AG08396 (cell line): ENCODE results near the gene SLC50A1.
"Not testable (repeated sequence)": the region's sequence is repeated elsewhere in the genome, so short reads cannot be mapped to it uniquely, and the experiment has no call there.

ENCODE experiments used
- DNase-seq: peaks from one replicate; pipeline ENCODE4 v3.0.0; 2012; ENCODE audit warnings: low spot score, mixed read lengths

Gene SLC50A1

GRCh38 chr1:155134880-155135414 lies 705 bp upstream of the SLC50A1 start:
- DNase-seq: peak; percentile 92

- DNase-seq: no peak
Observed at GRCh38 chr1:155136748-155137147, 1.1 kb downstream of the SLC50A1 start.

DNA sequence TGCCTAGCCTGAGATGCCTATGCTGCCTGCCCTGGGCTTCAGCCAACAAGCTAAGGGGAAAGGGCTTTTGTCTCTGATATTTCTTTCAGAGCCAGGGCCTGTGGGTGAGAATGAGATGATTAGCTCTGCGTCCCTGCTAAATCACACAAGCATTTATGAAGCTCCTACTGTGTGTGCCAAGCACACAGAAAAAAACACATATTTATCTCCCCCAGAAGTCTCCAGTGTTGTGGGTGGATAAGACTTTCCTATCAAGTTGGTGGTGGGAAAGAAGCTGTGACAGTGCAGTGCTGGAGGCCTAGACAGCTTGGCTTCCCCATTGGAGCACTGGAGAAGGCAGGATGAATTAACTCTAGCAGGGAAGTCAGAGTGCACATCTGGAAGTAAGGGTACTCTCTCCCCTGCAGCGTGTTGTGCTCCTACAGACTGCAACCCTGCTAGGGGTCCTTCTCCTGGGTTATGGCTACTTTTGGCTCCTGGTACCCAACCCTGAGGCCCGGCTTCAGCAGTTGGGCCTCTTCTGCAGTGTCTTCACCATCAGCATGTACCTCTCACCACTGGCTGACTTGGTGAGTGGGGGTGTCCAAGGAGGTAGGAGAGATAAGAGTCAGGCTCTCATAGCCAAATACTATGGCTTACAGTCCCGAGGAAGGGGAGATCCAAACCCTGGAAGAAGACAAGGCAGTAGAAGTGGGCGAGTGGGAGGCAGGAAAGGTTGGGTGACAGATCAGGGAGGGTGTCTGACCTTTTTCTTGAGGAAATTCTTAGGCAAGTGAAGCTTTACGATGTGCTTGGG lies 1.7 kb downstream of the SLC50A1 start:
- DNase-seq: no peak

- DNase-seq: peak; percentile 85
Observed at GRCh38 chr1:155139895-155140629, 4.4 kb downstream of the SLC50A1 start, which contains the start of gene DPM3. DPM3 (minus strand) TSS chr1:155140531; CDS start chr1:155140240, 291 bp downstream.

GRCh38 chr1:155140630-155140953 lies 4.9 kb downstream of the SLC50A1 start:
- no peak for DNase-seq

DNA sequence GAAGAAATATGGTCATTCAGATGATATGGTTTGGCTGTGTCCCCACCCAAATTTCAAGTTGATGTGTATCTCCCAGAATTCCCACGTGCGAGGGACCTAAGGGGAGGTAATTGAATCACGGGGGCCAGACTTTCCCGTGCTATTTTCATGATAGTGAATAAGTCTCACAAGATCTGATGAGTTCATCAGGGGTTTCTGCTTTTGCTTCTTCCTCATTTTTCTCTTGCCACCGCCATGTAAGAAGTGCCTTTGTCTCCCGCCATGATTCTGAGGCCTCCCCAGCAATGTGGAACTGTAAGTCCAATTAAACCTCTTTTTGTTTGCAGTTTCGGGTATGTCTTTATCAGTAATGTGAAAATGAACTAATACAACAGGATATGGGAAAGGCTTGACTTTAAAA lies 6.1 kb downstream of the SLC50A1 start:
- no peak for DNase-seq

GRCh38 chr1:155145491-155145890 lies 9.8 kb downstream of the SLC50A1 start:
- no peak for DNase-seq

- DNase-seq: not testable (repeated sequence)
Observed at GRCh38 chr1:155155996-155156643, 20.5 kb downstream of the SLC50A1 start.

DNA sequence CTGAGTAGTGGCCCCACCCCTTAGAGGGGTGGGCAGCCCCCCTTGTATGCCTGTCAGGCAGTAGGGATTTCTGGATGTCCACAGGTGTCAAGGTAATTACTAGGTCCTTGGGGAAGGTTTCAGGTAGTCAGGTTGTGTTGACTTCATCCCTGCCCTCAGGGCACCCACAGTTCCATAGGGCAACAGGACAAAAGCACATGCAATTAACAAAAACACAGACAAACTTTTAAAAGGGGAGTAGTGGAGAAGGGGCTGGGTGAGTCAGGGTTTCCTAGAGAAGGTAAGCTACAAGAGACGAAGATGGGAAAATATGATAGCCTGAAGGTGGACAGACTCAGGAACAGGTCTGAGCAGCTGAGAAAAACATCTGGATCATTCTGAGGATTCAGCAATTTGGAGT lies 23.3 kb downstream of the SLC50A1 start:
- DNase-seq: no peak

DNA sequence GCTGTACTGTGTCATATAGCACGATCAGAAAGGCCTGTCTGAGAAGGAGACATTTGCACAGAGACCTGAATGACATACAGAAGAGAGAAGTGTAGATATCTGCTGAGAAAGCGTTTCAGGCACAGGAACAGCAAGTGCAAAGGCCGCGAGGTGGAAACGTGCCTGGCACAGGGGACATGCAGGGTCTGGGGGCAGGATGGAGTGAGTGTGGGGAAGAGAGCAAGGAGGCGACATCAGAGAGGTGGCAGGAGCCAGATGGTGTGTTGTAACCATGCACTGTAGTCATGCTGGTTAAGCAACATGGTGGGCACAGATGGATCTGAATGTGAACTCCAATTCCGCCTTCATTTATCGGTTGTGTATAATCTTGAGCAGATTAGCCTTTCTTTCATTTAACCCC lies 24.5 kb downstream of the SLC50A1 start:
- DNase-seq: no peak

GRCh38 chr1:155162631-155163030 lies 27.0 kb downstream of the SLC50A1 start:
- DNase-seq: not testable (repeated sequence)

- DNase-seq: not testable (repeated sequence)
Observed at GRCh38 chr1:155163785-155164184, 28.1 kb downstream of the SLC50A1 start.

GRCh38 chr1:155164625-155165024 lies 29.0 kb downstream of the SLC50A1 start:
- not testable (repeated sequence) for DNase-seq

- no peak for DNase-seq
Observed at GRCh38 chr1:155166051-155166470, 30.4 kb downstream of the SLC50A1 start.

DNA sequence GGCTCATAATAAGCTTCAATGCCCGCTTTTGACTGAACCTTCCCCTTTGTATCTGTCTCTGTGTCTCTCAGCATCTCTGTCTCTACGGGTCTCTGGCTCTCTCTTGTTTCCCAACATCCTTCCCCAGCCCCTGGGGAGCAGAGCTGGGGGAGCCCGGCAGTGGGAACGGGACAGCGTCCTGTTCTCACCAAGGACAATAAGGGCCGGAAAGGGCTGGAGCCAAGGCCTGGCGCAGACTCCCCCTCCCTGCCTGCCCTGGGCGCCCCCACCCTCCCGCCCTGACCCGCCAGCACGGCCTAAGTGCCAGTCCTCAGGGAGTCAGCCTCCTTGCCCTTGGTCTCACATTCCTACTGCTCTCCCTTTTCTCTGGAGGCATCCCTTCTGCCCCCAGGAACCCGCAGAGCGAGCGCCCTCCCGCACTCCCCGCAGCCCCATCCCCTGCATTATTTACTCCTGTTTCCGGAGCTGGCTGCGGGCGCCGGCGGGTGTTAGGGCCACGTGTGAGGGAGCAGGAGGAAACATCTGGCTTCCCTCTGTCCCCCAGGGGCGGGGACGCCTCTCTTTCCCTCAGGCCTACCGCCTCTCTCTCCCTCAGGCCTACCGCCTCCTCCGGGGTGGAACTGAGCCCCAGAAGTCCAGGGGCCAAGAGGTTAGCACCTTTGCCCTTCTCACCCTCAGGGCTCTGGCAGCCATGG lies 31.0 kb downstream of the SLC50A1 start:
- no peak for DNase-seq

DNA sequence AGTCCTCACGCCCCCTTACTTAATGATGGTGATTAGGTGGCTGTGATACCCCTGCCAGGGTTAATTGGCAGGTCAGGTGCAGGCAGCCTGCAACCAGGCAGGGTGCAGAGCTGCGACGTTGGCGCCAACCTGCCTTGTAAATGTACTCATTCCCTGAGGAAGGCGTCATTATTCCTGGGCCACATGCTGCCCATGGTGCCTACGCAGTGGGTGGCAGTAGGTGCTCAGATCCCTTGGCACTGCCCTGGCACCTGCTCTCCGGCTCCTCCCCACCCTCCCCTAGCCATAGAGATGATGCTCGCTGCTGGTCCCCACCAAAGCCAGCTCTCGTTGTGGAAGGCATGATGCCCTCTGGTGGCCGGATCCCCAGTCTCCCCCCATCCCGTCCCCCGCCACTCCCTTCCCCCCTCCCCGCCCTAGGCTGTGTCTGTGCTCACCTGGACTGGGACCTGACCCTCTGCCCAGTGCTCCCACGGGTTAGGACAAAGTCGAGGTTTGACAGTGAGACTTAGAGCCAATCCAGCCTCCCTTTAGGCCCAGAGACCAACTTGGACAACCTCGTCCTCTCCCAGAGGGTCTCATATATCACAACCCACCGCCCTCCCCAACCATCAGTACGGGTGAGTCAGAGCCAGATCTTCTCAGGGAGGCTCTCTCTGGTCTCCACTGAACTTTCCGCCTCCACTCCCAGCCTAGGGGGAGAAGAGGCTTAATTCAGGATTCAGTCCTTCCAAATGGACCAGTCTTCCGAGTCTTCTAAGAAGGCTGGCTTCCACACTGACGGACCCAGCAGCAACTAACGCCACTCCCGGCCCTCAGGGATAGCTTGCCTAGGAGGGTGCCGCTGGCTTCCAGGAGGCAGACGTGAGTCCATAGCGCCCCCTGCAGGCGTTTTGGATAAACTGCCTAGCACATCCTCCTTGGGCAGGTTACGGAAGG lies 31.8 kb downstream of the SLC50A1 start:
- DNase-seq: peak; percentile 85

DNA sequence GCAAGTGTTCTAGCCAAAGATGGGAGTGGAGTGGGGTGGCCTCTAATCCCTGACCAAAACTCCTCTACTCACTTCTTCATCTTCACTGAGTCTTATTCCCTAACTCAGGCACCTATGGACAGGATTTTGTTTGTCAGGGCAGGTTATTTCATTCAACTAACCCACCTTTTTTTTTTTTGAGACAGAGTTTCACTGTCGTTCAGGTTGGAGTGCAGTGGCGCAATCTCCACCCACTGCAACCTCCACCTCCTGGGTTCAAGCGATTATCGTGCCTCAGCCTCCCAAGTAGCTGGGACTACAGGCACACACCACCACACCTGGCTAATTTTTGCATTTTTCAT lies 32.4 kb downstream of the SLC50A1 start:
- DNase-seq: not testable (repeated sequence)

- DNase-seq: peak; percentile 1
Observed at GRCh38 chr1:155168456-155169210, 33.0 kb downstream of the SLC50A1 start.

DNA sequence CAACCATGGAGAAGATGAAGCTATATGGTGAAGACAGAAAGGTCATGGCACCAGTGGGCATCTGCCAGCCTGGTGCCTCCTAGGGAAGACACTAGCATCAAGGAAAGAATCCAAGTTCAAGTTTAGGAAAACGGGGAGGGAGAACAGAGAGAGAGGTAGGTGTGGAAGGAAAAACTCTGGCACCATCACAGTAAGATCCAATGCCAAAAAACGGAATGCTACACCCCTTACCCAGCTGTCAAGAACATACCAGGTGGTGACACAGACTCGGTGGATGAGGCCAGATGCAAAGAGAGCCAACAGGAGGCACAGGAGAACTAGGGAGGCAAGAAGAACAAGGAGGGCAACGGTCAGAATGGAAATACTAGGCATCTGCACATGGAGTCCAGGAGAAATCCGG lies 33.9 kb downstream of the SLC50A1 start:
- peak; percentile 1 for DNase-seq

DNA sequence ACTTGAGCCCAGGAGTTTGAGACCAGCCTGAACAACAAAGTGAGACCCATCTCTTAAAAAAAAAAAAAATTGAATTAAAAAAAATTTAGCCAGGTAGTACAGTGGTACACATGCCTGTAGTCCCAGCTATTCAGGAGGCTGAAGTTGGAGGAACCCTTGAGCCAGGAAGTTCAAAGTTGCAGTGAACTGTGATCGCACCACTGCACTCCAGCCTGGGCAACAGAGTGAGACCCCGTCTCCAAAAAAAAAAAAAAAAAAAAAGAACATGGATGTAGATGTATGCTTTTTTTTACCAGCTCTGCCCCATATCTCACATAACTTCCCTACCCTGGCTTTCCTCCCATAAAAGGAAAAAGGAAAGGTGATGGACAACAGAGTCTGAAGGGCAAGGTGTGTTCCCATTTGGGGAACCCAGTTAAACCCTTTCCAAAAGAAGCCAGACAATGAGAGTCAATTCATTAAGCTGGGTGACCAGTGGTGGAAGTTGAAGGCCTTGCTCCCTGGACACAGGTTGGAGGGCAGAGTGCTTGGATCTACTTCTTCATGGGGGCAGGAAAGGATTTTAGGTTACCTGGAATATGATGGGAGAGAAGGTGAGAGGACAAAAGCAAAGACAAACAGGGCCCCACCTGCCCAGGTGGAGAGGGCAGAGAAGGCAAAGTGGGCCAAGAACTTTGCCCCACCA lies 34.6 kb downstream of the SLC50A1 start:
- peak; percentile 0 for DNase-seq
